Measurements from ENCODE around the gene TSPAN31.
"Not testable (repeated sequence)": the region's sequence is repeated elsewhere in the genome, so short reads cannot be mapped to it uniquely, and the experiment has no call there.

Gene TSPAN31, protein sequence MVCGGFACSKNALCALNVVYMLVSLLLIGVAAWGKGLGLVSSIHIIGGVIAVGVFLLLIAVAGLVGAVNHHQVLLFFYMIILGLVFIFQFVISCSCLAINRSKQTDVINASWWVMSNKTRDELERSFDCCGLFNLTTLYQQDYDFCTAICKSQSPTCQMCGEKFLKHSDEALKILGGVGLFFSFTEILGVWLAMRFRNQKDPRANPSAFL

DNA sequence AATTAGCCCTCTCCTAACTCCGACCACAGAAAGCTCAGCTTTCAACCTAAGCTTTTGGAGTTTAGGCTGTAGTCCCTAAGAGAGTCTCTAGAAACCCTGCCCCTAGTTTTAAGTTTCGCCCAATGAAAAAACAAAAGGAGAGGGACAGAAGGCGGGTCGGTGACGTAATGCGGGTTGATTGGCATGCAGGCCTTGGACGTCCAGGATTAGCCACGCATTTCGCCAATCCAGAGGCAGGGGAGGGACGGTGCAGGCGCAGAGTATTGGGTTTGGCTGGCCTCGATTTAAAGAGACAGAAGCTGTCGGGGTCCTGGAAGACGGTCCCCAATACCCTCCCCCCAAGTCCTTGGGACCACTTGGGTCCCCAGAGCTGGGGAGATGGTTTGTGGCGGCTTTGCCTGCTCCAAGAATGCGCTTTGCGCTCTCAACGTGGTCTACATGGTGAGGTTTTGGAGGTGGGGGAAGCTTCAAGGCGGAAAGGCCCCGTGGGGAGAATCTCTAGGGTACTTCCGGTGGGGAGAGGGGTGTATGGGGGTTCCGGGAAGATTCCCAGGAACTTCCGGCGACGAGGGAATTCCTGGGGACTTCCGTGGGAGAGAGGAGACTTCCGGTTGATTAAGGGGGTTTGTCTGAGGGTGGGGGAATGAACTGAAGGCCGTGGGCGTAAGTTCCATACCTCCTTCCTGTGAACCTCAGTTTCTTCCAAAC, at the start of gene TSPAN31:
TSPAN31 (plus strand) TSS at position 263 of the 708 bp plus-strand sequence; CDS start at position 379, 116 bp downstream.
- peak; percentile 96 for DNase-seq

- DNase-seq: no peak
Measured at GRCh38 chr12:57695770-57696432, 48.9 kb upstream of the TSPAN31 start.

GRCh38 chr12:57697076-57697475, 47.8 kb upstream of the TSPAN31 start:
- no peak for DNase-seq

DNA sequence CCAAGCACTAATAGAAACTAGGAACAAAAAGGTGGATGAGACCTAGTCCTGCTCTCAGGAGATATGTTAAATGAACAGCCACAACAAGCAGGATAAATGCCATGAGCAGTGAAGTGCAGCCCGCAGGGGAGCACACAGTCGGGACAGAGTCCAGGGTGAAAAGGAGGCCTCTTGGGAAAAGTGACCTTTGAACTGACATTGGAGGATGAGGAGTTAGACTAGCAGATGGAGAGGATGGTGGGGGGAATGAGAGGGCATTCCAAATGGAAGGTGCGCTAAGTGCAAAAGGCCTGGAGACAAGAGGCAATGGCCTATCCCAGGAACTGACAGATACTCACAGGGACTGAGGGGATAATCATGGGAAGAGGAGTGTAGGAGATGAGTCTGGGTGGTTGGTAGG, 46.4 kb upstream of the TSPAN31 start:
- DNase-seq: no peak

- no peak for DNase-seq
Measured at GRCh38 chr12:57700317-57700716, 44.5 kb upstream of the TSPAN31 start.

DNA sequence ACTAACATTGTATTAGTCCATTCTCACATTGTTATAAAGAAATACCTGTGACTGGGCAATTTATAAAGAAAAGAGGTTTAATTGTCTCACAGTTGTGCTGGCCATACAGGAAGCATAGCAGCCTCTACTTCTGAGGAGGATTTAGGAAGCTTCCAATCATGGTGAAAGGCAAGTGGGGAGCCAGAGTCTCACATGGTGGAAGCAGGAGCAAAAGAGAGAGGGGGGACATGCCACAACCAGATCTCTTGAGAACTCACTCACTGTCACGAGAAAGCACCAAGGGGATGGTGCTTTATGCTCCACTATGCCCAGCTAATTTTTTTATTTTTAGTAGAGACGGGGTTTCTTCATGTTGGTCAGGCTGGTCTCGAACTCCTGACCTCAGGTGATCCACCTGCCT, 37.6 kb upstream of the TSPAN31 start:
- DNase-seq: no peak

DNA sequence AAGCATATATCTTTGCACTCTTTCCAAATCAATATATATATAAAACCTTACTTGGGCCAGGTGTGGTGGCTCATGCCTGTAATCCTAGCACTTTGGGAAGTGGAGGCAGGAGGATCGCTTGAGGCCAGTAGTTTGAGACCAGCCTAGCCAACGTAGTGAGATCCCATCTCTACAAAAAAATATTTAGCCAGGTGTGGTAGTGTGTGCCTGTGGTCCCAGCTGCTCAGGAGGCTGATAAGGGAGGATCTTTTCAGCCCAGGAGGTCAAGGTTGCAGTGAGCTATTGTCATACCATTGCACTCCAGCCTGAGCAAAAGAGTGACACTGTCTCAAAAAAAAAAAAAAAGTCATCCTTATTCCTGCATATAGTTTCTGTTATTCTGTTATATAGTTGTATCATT, 36.5 kb upstream of the TSPAN31 start:
- DNase-seq: no peak

GRCh38 chr12:57712701-57713100, 32.1 kb upstream of the TSPAN31 start:
- no peak for DNase-seq

DNA sequence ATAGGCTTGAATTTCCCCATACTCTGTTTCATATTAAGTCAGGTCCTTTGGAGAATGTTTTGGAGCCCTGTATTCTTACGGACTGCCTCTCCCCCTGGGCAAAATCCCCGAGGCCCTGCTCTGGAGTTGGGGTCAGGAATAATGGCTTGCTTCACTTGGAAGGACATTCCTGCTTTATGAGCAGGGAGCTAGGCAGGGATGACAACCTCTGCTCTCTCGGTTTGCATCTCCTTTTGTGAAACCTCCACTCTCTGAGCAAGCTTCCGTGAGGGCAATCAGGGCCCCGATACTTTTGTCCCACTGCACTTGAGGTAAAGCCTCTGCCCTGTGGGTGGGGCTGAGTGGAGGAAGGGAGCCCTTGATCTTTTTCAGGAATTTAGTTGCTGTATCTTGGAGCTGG, 31.6 kb upstream of the TSPAN31 start:
- no peak for DNase-seq

- not testable (repeated sequence) for DNase-seq
Measured at GRCh38 chr12:57715036-57715748, 29.6 kb upstream of the TSPAN31 start.

DNA sequence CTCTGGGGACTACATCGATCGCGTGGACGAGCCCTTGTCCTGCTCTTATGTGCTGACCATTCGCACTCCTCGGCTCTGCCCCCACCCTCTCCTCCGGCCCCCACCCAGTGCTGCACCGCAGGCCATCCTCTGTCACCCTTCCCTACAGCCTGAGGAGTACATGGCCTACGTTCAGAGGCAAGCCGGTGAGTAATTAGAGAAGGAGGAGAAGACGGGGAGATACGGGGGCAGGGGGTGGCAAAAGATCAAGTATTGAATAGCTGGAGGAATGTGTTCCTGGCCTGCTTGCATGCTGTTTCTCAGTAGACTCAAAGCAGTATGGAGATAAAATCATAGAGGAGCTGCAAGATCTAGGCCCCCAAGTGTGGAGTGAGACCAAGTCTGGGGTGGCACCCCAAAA, 29.1 kb upstream of the TSPAN31 start:
- DNase-seq: no peak

GRCh38 chr12:57716305-57716704, 28.5 kb upstream of the TSPAN31 start:
- no peak for DNase-seq

DNA sequence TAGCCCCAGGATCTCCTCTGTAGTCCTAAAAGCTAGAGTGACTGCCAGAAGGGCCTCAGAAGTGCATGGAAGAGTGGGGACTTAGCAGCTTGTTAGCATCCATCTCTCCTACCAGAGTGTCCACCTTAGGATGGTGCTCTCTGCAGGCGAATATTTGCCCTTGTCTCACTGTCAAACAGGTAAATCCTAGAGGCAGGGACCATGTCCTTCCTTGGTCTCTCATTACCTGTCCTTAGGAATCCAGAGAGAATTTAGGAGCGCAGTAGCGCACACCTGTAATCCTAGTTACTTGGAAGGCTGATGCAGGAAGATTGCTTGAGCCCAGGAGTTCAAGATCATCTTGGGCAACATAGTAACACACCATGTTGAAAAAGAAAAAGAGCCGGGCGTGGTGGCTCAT, 27.7 kb upstream of the TSPAN31 start:
- no peak for DNase-seq

DNA sequence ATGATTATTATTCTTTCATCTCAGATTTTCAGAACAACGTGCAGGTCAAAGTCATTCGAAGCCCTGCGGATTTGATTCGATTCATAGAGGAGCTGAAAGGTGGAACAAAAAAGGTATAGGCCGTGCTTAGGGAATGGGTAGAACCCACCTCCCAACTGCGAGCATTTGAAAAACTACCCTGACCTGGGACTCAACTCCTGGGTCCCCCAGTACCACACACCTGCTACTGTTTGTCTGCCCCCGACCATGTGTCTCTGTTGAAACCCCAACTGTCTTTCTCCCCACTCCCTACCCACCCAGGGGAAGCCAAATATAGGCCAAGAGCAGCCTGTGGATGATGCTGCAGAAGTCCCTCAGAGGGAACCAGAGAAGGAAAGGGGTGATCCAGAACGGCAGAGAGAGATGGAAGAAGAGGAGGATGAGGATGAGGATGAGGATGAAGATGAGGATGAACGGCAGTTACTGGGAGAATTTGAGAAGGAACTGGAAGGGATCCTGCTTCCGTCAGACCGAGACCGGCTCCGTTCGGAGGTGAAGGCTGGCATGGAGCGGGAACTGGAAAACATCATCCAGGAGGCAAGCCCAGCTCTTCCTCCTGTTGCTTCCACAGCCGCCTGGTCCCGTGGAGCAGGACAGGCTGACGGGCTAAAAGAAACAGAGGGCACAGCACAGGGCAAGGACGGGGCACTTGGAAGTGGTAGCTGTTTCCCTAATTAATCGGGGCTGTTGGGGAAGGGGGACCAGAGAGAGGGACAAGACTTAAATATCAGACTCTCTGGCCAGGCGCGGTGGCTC, 26.8 kb upstream of the TSPAN31 start:
- DNase-seq: no peak

DNA sequence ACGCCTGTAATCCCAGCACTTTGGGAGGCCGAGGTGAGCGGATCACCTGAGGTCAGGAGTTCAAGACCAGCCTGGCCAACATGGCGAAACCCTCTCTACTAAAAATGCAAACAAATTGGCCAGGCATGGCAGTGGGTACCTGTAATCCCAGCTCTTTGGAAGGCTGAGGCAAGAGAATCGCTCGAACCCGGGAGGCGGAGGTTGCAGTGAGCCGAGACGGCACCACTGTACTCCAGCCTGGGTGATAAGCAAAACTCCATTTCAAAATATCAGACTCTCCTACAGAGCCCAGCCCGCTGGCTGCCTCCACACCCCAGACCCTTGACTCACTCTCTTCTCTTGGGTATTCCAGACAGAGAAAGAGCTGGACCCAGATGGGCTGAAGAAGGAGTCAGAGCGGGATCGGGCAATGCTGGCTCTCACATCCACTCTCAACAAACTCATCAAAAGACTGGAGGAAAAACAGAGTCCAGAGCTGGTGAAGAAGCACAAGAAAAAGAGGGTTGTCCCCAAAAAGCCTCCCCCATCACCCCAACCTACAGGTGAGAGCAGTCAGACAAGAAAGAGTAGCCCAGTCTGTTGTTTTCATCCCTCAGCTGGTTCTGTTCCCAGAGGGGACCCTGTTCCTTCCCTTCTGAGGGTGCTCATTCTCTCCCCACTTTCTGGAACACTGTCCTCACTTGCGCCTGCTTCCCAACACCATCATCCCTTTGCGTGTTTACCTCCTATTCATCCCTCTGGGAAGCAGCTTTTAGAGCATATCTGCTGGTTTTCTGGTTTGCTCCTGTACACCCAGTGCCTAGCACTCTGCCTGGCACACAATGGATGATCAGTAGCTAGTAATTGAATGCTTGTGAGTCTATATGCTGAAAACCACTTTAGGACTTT, 26.0 kb upstream of the TSPAN31 start:
- no peak for DNase-seq

DNA sequence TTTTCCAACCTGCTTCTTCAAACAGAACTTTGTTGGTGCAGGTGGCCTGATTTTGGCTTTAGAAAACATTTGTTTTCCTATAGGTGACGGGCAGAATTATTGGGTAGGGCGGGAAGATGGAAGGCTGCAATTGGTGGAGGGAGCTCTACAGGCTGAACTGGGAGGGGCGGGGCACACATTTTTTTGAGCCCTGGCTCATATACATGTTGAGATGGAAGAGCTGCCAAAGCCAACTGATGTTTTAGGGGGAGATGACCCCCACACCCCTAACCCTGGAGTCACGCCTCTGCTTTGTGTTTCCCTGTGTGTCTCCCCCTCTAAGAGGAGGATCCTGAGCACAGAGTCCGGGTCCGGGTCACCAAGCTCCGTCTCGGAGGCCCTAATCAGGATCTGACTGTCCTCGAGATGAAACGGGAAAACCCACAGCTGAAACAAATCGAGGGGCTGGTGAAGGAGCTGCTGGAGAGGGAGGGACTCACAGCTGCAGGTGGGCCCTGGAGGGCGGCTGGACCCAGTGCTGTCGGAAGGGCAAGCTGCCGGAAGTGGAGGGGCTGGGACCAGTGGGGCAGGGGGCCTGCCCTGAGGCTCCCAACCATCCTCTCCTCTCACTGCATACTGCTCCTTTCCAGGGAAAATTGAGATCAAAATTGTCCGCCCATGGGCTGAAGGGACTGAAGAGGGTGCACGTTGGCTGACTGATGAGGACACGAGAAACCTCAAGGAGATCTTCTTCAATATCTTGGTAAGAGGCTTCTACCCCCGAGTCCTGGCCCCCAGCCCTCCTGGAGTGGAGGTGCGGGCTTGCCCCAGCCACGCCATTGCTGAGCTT, 24.8 kb upstream of the TSPAN31 start:
- DNase-seq: no peak

DNA sequence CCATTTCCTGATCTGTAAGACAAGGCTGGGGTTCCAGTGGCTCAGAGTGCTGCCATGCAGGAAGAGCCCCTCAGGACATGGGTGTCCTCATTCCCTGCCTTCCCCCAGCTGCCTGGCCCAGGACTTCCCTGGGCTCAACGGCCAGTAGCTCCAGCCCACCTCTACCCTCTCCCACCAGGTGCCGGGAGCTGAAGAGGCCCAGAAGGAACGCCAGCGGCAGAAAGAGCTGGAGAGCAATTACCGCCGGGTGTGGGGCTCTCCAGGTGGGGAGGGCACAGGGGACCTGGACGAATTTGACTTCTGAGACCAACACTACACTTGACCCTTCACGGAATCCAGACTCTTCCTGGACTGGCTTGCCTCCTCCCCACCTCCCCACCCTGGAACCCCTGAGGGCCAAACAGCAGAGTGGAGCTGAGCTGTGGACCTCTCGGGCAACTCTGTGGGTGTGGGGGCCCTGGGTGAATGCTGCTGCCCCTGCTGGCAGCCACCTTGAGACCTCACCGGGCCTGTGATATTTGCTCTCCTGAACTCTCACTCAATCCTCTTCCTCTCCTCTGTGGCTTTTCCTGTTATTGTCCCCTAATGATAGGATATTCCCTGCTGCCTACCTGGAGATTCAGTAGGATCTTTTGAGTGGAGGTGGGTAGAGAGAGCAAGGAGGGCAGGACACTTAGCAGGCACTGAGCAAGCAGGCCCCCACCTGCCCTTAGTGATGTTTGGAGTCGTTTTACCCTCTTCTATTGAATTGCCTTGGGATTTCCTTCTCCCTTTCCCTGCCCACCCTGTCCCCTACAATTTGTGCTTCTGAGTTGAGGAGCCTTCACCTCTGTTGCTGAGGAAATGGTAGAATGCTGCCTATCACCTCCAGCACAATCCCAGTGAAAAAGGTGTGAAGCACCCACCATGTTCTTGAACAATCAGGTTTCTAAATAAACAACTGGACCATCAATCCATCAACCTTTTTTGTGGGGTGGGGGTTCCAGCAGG, 23.9 kb upstream of the TSPAN31 start:
- DNase-seq: no peak

DNA sequence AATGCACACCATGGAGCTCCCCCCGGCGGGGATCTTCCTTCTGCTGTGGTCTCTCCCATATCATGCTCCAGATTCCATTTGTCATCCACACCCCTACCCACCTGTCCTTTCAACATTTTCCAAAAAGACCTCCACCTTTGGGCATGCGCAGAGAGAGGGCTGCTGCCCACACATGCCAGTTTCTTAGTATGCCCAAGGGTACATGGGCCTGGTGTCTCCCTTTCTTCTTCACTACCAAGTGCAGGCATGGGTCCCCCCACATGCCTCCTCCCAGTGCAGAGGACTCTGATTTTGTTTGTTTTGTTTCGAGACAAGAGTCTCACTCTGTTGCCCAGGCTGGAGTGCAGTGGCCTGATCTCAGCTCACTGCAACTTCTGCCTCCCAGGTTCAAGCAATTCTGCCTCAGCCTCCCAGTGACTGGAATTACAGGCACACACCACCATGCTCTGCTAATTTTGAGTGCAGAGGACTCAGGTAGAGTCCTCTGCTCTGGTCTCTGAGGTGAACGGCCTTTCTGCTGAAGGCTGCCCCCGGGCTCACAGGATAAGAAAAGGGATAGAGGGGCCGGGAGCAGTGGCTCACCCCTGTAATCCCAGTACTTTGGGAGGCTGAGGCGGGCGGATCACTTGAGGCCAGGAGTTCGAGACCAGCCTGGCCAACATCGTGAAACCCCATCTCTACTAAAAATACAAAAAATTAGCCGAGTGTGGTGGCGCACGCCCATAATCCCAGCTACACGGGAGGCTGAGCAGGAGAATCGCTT, 22.8 kb upstream of the TSPAN31 start:
- DNase-seq: not testable (repeated sequence)
